Keratinocyte (primary cell): ENCODE results near the gene LDLRAD4. TPM values are rescaled to one million over a fixed set of nuclear protein-coding genes. Genes with fewer than 3 reads are reported as not detected.

Experiments
- DNase-seq: peaks from one replicate; pipeline ENCODE4 v3.0.0-alpha.2; 2011; ENCODE audit warnings: low read depth, missing footprints, low spot score
- FAIRE-seq: peaks from 2 replicates; lab custom pipeline; 2011; peaks lifted over from hg19 to GRCh38; lab: Jason Lieb, UNC
- H2AFZ ChIP-seq: 2 replicates; pipeline ENCODE4 v1.6.0; 2012; ENCODE audit warnings: low read length, control low read depth, inconsistent platforms; ENCODE audit not compliant: control insufficient read depth
- H3K27ac ChIP-seq: 2 replicates; pipeline ENCODE4 v1.5.1; 2011; ENCODE audit warnings: low read length; ENCODE audit not compliant: control insufficient read depth, insufficient read depth
- H3K27me3 ChIP-seq: 3 replicates; pipeline ENCODE4 v1.6.0; 2011; ENCODE audit warnings: low read length; ENCODE audit not compliant: control insufficient read depth, insufficient read depth; ENCODE audit errors: extremely low read depth
- H3K36me3 ChIP-seq, 2 experiments: 2 replicates in 1 of 2; 3 replicates in 1 of 2; pipeline ENCODE4 v1.5.1; 2011; ENCODE audit warnings: low read length in 2 of 2, mild to moderate bottlenecking in 1 of 2; ENCODE audit not compliant: control insufficient read depth in 2 of 2, insufficient read depth in 2 of 2; ENCODE audit errors: extremely low read depth in 1 of 2
- H3K4me1 ChIP-seq: 3 replicates; pipeline ENCODE4 v1.5.1; 2011; ENCODE audit warnings: low read length; ENCODE audit not compliant: control insufficient read depth, insufficient read depth; ENCODE audit errors: extremely low read depth
- H3K4me2 ChIP-seq: 3 replicates; pipeline ENCODE4 v1.6.0; 2011; ENCODE audit warnings: low read depth, low read length; ENCODE audit not compliant: control insufficient read depth, insufficient read depth; ENCODE audit errors: extremely low read depth
- H3K4me3 ChIP-seq, 3 experiments: fragments of 200-600 bp in 1 of 3; sonication (generic) in 1 of 3; 2 replicates in 2 of 3; 3 replicates in 1 of 3; pipeline ENCODE4 v1.5.1; 2011 to 2016; ENCODE audit warnings: low read length in 3 of 3, mild to moderate bottlenecking in 3 of 3, control low read depth in 2 of 3, inconsistent platforms in 1 of 3, low read depth in 1 of 3, mixed read lengths in 1 of 3, mixed run types in 1 of 3, moderate library complexity in 1 of 3; ENCODE audit not compliant: control insufficient read depth in 2 of 3, insufficient read depth in 2 of 3; ENCODE audit errors: extremely low read depth in 1 of 3
- H3K79me2 ChIP-seq: 2 replicates; pipeline ENCODE4 v1.6.0; 2012; ENCODE audit warnings: low read length; ENCODE audit not compliant: control insufficient read depth, insufficient read depth
- H3K9ac ChIP-seq: 3 replicates; pipeline ENCODE4 v1.6.0; 2011; ENCODE audit warnings: low read length; ENCODE audit not compliant: control insufficient read depth, insufficient read depth; ENCODE audit errors: extremely low read depth
- H3K9me1 ChIP-seq: 3 replicates; pipeline ENCODE4 v1.6.0; 2011; ENCODE audit warnings: low read length; ENCODE audit not compliant: control insufficient read depth, insufficient read depth; ENCODE audit errors: extremely low read depth
- H3K9me3 ChIP-seq: 2 replicates; pipeline ENCODE4 v1.5.1; 2012; ENCODE audit warnings: low read depth, low read length; ENCODE audit not compliant: control insufficient read depth
- H4K20me1 ChIP-seq: 3 replicates; pipeline ENCODE4 v1.6.0; 2011; ENCODE audit warnings: low read length; ENCODE audit not compliant: control insufficient read depth, insufficient read depth; ENCODE audit errors: extremely low read depth
- CTCF ChIP-seq, 3 experiments: IDR thresholded peaks in 1 of 3; conservative IDR thresholded peaks in 1 of 3; optimal IDR thresholded peaks in 1 of 3; 2 replicates in 2 of 3; 3 replicates in 1 of 3; pipeline versions ENCODE3 to v1.5.1; 2011; ENCODE audit warnings: low read length in 3 of 3, mild to moderate bottlenecking in 3 of 3, moderate library complexity in 2 of 3, control low read depth in 1 of 3, inconsistent platforms in 1 of 3; ENCODE audit not compliant: insufficient read depth in 2 of 3; ENCODE audit errors: extremely low read depth in 1 of 3
- EZH2 ChIP-seq: IDR thresholded peaks from one replicate; pipeline ENCODE4 v1.6.1; 2012; ENCODE audit warnings: inconsistent platforms, mild to moderate bottlenecking, low read length, moderate library complexity
- dilution Hi-C: fragments of 300-500 bp; cut with MboI; formaldehyde crosslinking; loops from one replicate; pipeline ENCODE4 v1.7.0; 2020; ENCODE audit warnings: low sequenced_read_pairs; ENCODE audit not compliant: extremely low pct_ligation_motif_present
- polyA plus RNA-seq, 5 experiments: library from polyadenylated mRNA; depleted of rRNA in 3 of 5; stranded (reverse) in 3 of 5; stranded (forward) in 1 of 5; unstranded in 1 of 5; fragments of >200 nt; gene quantifications; 1 replicate in 1 of 5; 2 replicates in 3 of 5; 3 replicates in 1 of 5; pipeline versions ENCODE4 v1.2.1 to v1.2.3, GENCODE V29; 2011 to 2012; ENCODE audit warnings: missing spikeins in 2 of 5, low read depth in 1 of 5, low replicate concordance in 1 of 5

LDLRAD4 gene
- polyA plus RNA-seq, 1 donor (not counting 4 experiments of a cell fraction or from before 2014, with no cell fraction given) = not detected

DNA sequence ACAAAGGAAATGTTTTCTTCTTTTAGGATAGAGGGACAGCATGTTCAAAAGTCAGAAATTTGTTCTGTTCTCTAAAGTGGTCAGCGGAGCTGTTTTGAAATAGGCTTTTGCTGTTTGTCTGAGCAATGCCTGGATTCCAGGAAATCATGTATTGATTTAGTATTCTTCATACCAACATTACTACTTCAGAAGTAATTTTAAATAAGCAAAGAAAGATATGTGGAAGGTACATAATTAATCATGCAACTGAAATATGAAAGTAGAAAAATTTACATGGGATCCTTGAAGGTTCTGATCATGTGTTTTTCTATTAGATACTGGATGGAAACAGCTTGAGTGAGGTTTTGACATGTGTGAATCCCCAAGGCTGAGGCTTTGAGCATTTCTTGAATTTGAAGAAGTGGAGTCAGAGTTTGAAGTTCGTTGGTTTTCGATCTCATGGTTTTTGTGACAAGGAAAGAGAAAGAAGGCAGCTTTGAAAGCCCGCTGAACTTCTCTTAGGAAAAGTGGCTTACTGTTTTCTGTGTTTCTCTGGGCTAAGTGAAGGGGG, 220.0 kb downstream of the LDLRAD4 start:
- H3K9ac ChIP-seq = no peak overlapping the region
- H3K79me2 ChIP-seq = no peaks in the 10 kb centered on the region
- no peak overlapping the region for H3K27ac ChIP-seq
- H3K9me3 ChIP-seq = no peaks in the 10 kb centered on the region
- no peaks in the 10 kb centered on the region for H3K9me1 ChIP-seq
- no peaks in the 10 kb centered on the region for H3K27me3 ChIP-seq
- no peaks in the 10 kb centered on the region for H4K20me1 ChIP-seq
- no peaks in the 10 kb centered on the region for H3K4me1 ChIP-seq
- FAIRE-seq = no peak
- no peak for DNase-seq
- dilution Hi-C loops = no loop called here
- H3K4me3 ChIP-seq = no peak overlapping the region
- no peak overlapping the region for H3K4me2 ChIP-seq
- H3K36me3 ChIP-seq = no peaks in the 10 kb centered on the region
- no peak for TF ChIP-seq EZH2
- TF ChIP-seq CTCF (optimal IDR thresholded peaks at IDR 0.05 in 1 of 3, IDR thresholded peaks at IDR 0.05 in 1 of 3, conservative IDR thresholded peaks at IDR 0.05 in 1 of 3; ENCODE audit: extremely low read depth in 1 of 3, insufficient read depth in 2 of 3, low read length in 3 of 3) = no peak
- H2AFZ ChIP-seq = no peak overlapping the region

- Histone ChIP-seq H4K20me1 (no peaks in the 10 kb centered on the region), H3K4me2 (no peak overlapping the region), H3K9me1 (no peaks in the 10 kb centered on the region), H3K27me3 (no peaks in the 10 kb centered on the region), H3K4me1 (no peaks in the 10 kb centered on the region), H3K27ac (no peak overlapping the region), H3K9ac (no peak overlapping the region), H3K79me2 (no peaks in the 10 kb centered on the region), H3K36me3 (no peaks in the 10 kb centered on the region), H3K4me3 (no peak overlapping the region), H2AFZ (no peak overlapping the region), H3K9me3 (no peaks in the 10 kb centered on the region)
- no peak for FAIRE-seq
- DNase-seq = no peak
- dilution Hi-C loops = no loop called here
- TF ChIP-seq CTCF (optimal IDR thresholded peaks at IDR 0.05 in 1 of 3, IDR thresholded peaks at IDR 0.05 in 1 of 3, conservative IDR thresholded peaks at IDR 0.05 in 1 of 3; ENCODE audit: extremely low read depth in 1 of 3, insufficient read depth in 2 of 3, low read length in 3 of 3) (no peak), EZH2 (no peak)
These were observed 220.9 kb downstream of the LDLRAD4 start for GRCh38 chr18:13439461-13439860.
